ENCODE results near the gene WDR59.

DNA sequence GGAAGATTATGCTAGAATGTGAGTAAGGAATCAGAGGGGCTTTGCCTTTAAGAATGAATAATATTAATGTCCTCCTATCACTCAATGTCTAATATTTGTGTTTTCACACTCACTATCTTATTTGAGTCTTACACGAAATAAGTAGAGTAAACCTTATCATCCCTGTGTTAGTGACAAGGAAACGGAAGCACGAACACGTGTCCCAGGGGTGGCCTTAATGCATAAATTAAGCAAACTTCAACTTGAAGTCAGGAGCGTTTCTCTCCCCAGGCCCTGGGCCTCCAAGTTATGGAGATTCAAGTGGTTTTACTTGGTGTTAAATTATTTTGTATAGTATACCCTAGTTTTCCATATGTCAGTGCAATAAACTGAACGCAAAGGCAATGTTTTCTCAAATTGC is 96.0 kb downstream of the WDR59 start:
- TF ChIP-seq, protein P1, sequence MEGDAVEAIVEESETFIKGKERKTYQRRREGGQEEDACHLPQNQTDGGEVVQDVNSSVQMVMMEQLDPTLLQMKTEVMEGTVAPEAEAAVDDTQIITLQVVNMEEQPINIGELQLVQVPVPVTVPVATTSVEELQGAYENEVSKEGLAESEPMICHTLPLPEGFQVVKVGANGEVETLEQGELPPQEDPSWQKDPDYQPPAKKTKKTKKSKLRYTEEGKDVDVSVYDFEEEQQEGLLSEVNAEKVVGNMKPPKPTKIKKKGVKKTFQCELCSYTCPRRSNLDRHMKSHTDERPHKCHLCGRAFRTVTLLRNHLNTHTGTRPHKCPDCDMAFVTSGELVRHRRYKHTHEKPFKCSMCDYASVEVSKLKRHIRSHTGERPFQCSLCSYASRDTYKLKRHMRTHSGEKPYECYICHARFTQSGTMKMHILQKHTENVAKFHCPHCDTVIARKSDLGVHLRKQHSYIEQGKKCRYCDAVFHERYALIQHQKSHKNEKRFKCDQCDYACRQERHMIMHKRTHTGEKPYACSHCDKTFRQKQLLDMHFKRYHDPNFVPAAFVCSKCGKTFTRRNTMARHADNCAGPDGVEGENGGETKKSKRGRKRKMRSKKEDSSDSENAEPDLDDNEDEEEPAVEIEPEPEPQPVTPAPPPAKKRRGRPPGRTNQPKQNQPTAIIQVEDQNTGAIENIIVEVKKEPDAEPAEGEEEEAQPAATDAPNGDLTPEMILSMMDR (IDR thresholded peaks at IDR 0.05), result no peak
- TF ChIP-seq RARB (CRISPR knock-in tag; IDR thresholded peaks at IDR 0.05), result no peak
